ENCODE results near the gene RGS10.
"Not testable (repeated sequence)": the region's sequence is repeated elsewhere in the genome, so short reads cannot be mapped to it uniquely, and the experiment has no call there.

The RGS10 gene

DNA sequence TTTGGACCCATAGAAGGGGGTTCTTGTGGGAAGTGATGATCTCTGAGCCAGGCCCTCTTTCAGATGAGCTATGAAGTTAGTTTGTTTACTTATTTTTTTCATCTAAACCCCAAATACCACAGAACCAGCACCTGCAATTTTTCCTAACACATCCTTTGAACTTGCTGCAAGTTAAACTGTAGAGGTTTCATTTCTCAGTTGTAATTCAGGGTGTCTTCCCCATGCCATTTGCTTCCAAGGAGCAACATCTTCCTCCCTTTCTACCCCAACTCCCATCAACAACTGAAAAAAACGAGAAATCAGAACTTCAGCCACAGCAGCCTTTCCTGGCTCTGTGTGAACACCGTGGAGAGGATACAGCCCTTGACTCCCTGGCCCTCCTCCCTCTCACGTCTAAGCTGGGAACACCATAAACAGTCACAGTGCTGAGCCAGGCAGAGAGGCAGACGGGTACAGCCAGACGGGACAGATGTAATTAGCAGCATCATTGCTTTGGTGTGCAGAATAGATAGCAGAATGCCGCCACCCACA is 63.6 kb downstream of the RGS10 start:
- peak overlapping the region; percentile 77 to 83 for H3K4me3 Mint-ChIP-seq
- peaks cover 3 to 4% of the 10 kb centered on the region in 2 donors for H3K9me3 Mint-ChIP-seq
- peaks cover 36% of the 10 kb centered on the region for H3K4me1 Mint-ChIP-seq
- H3K27ac Mint-ChIP-seq = peak overlapping the region; percentile 69 to 74
- no peak for DNase-seq
- H3K27me3 Mint-ChIP-seq = no peaks in the 10 kb centered on the region
- peak; percentile 14 for ATAC-seq

DNA sequence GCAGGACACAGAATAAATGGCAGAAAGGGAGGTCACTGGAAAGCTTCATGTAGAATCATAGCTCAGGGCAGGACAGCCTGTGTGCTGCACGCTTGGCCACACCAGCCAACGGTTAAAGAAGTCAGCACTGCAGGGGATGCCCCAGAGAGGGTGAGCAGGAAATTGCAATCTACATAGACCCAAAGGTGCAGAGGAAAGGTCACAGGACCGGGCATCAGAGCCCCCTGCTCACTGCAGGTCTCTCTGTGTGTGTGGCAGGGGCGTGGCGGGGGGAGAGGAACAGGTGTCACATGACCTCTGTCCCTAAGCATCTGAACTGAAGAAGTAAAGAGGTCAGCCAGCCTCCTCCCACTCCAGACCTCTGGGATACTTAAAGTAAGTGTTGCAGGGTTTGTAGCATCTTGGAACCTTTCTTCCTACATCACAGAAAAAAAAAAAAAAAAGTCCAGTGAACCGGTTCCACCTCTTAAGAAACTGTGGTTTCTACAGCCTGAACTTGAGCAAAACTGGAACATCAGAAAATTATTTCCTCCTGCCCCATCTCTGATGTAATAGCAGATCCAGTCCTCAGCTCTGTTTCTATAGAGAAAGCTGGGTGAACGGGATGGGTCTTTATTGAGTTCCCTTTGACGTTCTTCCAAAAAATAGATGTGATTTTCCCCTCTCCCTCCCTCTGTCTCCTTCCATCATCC is 64.3 kb downstream of the RGS10 start:
- ATAC-seq = peak; percentile 98
- H3K9me3 Mint-ChIP-seq = peaks cover 4 to 7% of the 10 kb centered on the region in 2 donors

GRCh38 chr10:119477444-119477843 is 65.1 kb downstream of the RGS10 start:
- DNase-seq (no peak), ATAC-seq (peak; percentile 31)
- Mint-ChIP-seq H3K9me3 (peaks cover 4 to 7% of the 10 kb centered on the region in 2 donors), H3K27ac (no peak overlapping the region), H3K4me1 (peaks cover 36% of the 10 kb centered on the region), H3K27me3 (no peaks in the 10 kb centered on the region), H3K4me3 (peak overlapping the region; percentile 77 to 83)

More for the DNA sequence above, 64.3 kb downstream of the RGS10 start:
- peaks cover 36% of the 10 kb centered on the region for H3K4me1 Mint-ChIP-seq
- H3K27me3 Mint-ChIP-seq = no peaks in the 10 kb centered on the region
- peak; percentile 52 to 60 for DNase-seq
- H3K27ac Mint-ChIP-seq = peak overlapping the region; percentile 54 to 69
- peak overlapping the region; percentile 77 to 83 for H3K4me3 Mint-ChIP-seq

GRCh38 chr10:119474606-119475005 is 67.9 kb downstream of the RGS10 start:
- Mint-ChIP-seq H3K4me1 (peaks cover 38% of the 10 kb centered on the region), H3K27me3 (no peaks in the 10 kb centered on the region), H3K27ac (no peak overlapping the region), H3K4me3 (no peak overlapping the region), H3K9me3 (peaks cover 4 to 7% of the 10 kb centered on the region in 2 donors)
- DNase-seq (no peak), ATAC-seq (no peak)

DNA sequence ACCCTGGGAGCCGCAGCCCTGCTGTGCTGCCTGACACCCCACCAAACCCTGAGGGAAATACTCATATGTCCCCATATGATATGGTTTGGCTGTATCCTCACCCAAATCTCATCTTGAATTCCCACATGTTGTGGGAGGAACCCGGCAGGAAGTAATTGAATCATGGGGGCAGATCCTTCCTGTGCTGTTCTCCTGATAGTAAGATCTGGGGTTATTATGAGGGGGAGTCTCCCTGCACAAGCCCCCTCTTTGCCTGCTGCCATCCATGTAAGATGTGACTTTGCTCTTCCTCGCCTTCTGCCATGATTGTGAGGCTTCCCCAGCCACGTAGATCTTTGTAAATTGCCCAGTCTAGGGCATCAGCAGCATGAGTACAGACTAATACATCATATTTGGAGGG is 68.7 kb downstream of the RGS10 start:
- H3K4me1 Mint-ChIP-seq = peaks cover 32% of the 10 kb centered on the region
- H3K4me3 Mint-ChIP-seq = no peak overlapping the region
- ATAC-seq (no peak), DNase-seq (no peak)
- H3K9me3 Mint-ChIP-seq = peaks cover 4 to 7% of the 10 kb centered on the region in 2 donors
- no peak overlapping the region for H3K27ac Mint-ChIP-seq
- H3K27me3 Mint-ChIP-seq = no peaks in the 10 kb centered on the region

- DNase-seq (no peak), ATAC-seq (peak; percentile 25)
- H3K9me3 Mint-ChIP-seq = peaks cover 4 to 7% of the 10 kb centered on the region in 2 donors
- H3K4me3 Mint-ChIP-seq = no peak overlapping the region
- H3K27me3 Mint-ChIP-seq = no peaks in the 10 kb centered on the region
- peaks cover 27% of the 10 kb centered on the region for H3K4me1 Mint-ChIP-seq
- peak overlapping the region in 1 of 2 donors; percentile 35 for H3K27ac Mint-ChIP-seq
Observed at GRCh38 chr10:119470920-119471702, 71.4 kb downstream of the RGS10 start.

DNA sequence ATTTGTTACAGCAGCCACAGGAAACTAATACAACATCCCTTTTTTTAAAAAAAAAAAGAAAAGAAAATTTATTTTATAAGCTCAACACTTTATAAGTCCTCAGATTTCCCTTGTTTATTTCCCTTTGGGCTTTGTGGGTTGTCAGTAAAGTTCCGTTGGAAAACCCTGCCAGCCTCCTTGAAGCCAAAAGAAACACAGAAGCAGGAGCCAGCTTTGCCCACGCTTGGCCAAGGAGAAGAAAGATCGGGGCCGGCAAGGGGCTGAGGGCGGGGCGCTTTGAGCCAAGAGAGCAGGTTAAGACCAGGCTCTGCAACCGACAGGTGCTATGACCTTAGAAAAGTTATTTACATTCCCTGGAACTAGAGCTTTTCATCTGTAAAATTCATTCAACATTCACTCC is 72.7 kb downstream of the RGS10 start:
- Mint-ChIP-seq H3K9me3 (peaks cover 4 to 7% of the 10 kb centered on the region in 2 donors), H3K27me3 (no peaks in the 10 kb centered on the region), H3K27ac (no peak overlapping the region), H3K4me3 (no peak overlapping the region), H3K4me1 (peaks cover 30% of the 10 kb centered on the region)
- DNase-seq (no peak), ATAC-seq (no peak)

GRCh38 chr10:119469325-119469707 is 73.2 kb downstream of the RGS10 start:
- Mint-ChIP-seq H3K27me3 (no peaks in the 10 kb centered on the region), H3K4me1 (peaks cover 30% of the 10 kb centered on the region), H3K4me3 (no peak overlapping the region), H3K9me3 (peaks cover 4 to 7% of the 10 kb centered on the region in 2 donors), H3K27ac (no peak overlapping the region)
- ATAC-seq (no peak), DNase-seq (no peak)

- Mint-ChIP-seq H3K4me3 (no peak overlapping the region), H3K27me3 (no peaks in the 10 kb centered on the region), H3K27ac (peak overlapping the region in 1 of 2 donors; percentile 22), H3K9me3 (peaks cover 0 to 1% of the 10 kb centered on the region in 2 donors), H3K4me1 (peaks cover 30% of the 10 kb centered on the region)
- ATAC-seq = no peak
- DNase-seq = no peak
Observed at GRCh38 chr10:119468542-119469324, 73.8 kb downstream of the RGS10 start.

DNA sequence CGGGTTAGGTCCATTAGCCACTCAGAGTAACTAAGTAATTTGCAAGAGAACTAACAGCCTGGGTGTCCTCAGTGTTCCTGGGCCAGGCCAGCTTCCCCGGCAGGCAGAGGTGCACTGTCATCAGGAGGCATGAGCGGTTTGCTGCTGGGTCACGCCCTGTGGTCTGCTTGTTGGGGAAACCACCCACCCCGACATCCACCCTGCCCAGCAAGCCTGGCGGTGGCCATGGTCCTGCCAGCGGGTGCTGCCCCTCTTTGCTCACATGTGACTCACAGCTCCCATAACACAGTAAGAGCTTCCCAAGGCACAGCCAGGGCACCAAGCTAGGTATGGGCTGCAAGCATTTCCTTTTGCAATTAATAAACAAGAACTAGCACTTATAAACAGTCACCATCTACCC is 75.9 kb downstream of the RGS10 start:
- DNase-seq = peak in 1 of 2 donors; percentile 51
- peak; percentile 86 for ATAC-seq
- Mint-ChIP-seq H3K27ac (no peak overlapping the region), H3K9me3 (peaks cover 12 to 16% of the 10 kb centered on the region in 2 donors), H3K27me3 (no peaks in the 10 kb centered on the region), H3K4me3 (no peak overlapping the region), H3K4me1 (peaks cover 28% of the 10 kb centered on the region)

- DNase-seq = no peak
- no peaks in the 10 kb centered on the region for H3K27me3 Mint-ChIP-seq
- peaks cover 12 to 16% of the 10 kb centered on the region in 2 donors for H3K9me3 Mint-ChIP-seq
- peaks cover 26% of the 10 kb centered on the region for H3K4me1 Mint-ChIP-seq
- H3K27ac Mint-ChIP-seq = no peak overlapping the region
- H3K4me3 Mint-ChIP-seq = no peak overlapping the region
- no peak for ATAC-seq
Observed at GRCh38 chr10:119466076-119466475, 76.4 kb downstream of the RGS10 start.

DNA sequence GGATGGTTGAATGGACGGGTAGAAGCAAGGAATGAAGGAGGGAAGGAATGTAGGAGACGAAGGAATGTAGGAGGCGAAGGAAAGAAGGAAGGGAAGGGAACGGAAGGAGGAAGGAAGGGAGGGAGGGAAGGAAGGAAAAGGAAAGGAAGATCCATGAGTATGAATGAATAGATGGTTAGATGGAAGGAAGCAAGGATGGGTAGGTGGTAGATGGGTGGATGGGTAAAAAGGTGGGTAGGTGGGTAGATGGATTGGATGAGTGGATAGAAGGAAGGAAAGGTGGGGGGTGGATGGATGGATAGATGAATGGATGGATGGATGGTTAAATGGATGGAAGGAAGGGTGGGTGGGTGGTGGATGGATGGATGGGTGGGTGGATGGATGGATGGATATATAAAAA is 77.4 kb downstream of the RGS10 start:
- H3K4me1 Mint-ChIP-seq = peaks cover 26% of the 10 kb centered on the region
- ATAC-seq = no peak

GRCh38 chr10:119463195-119463594 is 79.3 kb downstream of the RGS10 start:
- not testable (repeated sequence) for ATAC-seq, H3K27me3 Mint-ChIP-seq, H3K4me3 Mint-ChIP-seq

More for the DNA sequence above, 77.4 kb downstream of the RGS10 start:
- DNase-seq = no peak
- Mint-ChIP-seq H3K4me3 (no peak overlapping the region), H3K27me3 (no peaks in the 10 kb centered on the region), H3K27ac (no peak overlapping the region), H3K9me3 (peaks cover 12 to 16% of the 10 kb centered on the region in 2 donors)

DNA sequence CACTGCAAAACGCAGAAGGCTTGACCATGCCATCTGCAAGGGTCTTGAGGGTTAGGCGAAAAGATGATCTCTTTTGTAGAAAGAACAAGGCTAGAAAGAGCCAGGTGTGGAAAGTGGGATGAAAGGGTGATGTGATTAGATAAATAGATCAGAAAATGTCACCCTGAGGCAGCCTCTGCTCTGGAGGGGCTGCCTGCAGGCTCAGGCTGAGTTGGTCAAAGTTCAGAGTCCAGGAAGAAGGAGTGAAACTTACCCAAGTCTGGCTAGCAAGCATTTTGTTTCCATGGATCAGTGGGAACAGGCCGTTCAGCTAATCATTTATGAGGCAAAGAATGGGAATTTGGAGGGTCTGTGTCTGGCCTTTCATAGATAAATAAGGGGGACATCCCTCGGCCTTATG is 79.7 kb downstream of the RGS10 start:
- Mint-ChIP-seq H3K4me1 (peaks cover 20% of the 10 kb centered on the region), H3K27ac (no peak overlapping the region)
- ATAC-seq = no peak

More at GRCh38 chr10:119463195-119463594, 79.3 kb downstream of the RGS10 start:
- not testable (repeated sequence) for DNase-seq, H3K27ac Mint-ChIP-seq
- Mint-ChIP-seq H3K4me1 (peaks cover 20% of the 10 kb centered on the region), H3K9me3 (peaks cover 12 to 16% of the 10 kb centered on the region in 2 donors)

DNA sequence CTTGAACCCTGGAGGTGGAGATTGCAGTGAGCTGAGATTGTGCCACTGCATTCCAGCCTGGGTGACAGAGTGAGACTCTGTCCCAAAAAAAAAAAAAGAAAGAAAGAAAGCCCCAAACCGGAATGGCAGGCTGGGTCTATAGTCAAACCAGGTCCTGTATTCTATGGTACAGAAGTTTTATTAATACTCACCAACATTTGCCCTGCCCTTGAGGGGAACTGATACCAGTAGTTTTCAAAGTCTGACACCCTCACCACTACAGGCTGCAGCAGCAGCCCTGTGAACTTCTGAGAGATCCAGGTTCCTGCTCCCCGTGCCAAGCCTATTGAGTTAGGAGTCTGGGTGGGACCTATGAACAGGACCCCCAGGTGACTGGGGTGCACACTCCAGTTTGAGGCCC is 80.6 kb downstream of the RGS10 start:
- Mint-ChIP-seq H3K27me3 (no peaks in the 10 kb centered on the region), H3K4me3 (no peak overlapping the region), H3K4me1 (peaks cover 18% of the 10 kb centered on the region), H3K9me3 (peaks cover 12 to 16% of the 10 kb centered on the region in 2 donors), H3K27ac (no peak overlapping the region)
- no peak for DNase-seq
- no peak for ATAC-seq

More for the DNA sequence above, 79.7 kb downstream of the RGS10 start:
- Mint-ChIP-seq H3K4me3 (no peak overlapping the region), H3K9me3 (peaks cover 12 to 16% of the 10 kb centered on the region in 2 donors), H3K27me3 (no peaks in the 10 kb centered on the region)
- DNase-seq = no peak
